ENCODE data around the gene SPATA31E1. TPM values are rescaled to one million over a fixed set of nuclear protein-coding genes. Genes with fewer than 3 reads are reported as not detected.

Gene SPATA31E1
- total and polyA plus RNA-seq, 2 donors (not counting 1 experiment from before 2014, with no cell fraction given), result not detected

DNA sequence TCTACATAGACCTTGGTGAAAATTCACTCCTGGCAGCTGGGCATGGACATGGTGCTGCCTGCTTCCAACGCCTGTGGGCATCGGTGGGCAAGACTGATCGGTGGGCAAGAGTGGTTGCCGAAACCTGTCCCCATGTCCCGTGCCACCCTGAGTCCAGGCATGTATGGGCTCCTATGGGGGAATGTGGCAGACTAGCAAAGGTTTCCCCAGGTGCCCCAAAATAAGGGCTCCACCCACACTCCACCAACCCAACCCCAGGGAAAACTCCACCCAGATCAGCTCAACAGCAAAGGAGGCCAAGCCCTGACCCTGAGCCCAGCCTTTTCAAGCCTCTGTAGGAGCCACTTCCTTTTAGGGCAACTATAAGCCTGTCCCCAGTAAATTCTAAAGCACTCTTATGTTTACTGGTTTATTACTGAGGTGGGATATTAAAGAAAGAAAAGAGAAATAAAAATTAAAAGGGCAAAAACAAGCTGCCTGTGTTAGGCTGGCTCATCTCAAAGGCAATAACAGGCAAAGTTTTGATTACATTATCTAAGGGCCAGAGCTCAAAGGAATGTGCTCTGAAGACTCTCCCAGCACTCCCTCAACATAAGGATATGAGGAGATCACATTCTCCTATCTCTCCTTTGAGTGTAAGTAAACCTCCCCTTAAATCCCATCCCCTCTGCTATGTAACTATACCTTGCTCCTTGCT is 8.9 kb upstream of the SPATA31E1 start:
- no peak overlapping the region for H2AFZ ChIP-seq (ENCODE audit: low read length)
- peaks cover 3% of the 10 kb centered on the region for H3K4me1 ChIP-seq (ENCODE audit: control insufficient read depth, extremely low read depth, insufficient read depth, low read length)
- H3K27ac ChIP-seq (ENCODE audit: insufficient read depth, low read length), result no peak overlapping the region

DNA sequence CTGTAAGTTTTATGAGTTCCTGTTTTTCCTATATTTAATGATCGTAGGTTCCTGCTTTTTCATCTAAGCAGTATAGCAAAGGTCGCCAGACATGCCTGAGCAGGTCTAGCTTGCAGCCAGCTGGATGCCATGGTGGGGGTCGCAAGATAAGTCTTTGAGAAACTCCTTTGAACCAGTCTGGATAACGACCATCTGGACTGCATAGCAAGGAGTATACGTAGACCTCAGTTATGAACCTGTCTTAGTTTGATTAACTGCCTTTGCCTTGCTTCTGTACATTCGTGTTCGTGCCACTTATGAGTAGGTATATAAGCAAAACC is 8.4 kb upstream of the SPATA31E1 start:
- H3K36me3 ChIP-seq (ENCODE audit: control insufficient read depth, insufficient read depth, low read length), result no peaks in the 10 kb centered on the region
- no peak overlapping the region for H2AFZ ChIP-seq (ENCODE audit: low read length)
- H3K79me2 ChIP-seq (ENCODE audit: control insufficient read depth, insufficient read depth, low read length), result no peaks in the 10 kb centered on the region
- TF ChIP-seq EZH2 (IDR thresholded peaks at IDR 0.05; ENCODE audit: low read length, missing control alignments), result no peak
- TF ChIP-seq, protein P1, sequence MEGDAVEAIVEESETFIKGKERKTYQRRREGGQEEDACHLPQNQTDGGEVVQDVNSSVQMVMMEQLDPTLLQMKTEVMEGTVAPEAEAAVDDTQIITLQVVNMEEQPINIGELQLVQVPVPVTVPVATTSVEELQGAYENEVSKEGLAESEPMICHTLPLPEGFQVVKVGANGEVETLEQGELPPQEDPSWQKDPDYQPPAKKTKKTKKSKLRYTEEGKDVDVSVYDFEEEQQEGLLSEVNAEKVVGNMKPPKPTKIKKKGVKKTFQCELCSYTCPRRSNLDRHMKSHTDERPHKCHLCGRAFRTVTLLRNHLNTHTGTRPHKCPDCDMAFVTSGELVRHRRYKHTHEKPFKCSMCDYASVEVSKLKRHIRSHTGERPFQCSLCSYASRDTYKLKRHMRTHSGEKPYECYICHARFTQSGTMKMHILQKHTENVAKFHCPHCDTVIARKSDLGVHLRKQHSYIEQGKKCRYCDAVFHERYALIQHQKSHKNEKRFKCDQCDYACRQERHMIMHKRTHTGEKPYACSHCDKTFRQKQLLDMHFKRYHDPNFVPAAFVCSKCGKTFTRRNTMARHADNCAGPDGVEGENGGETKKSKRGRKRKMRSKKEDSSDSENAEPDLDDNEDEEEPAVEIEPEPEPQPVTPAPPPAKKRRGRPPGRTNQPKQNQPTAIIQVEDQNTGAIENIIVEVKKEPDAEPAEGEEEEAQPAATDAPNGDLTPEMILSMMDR (conservative IDR thresholded peaks at IDR 0.05 in 1 of 2, IDR thresholded peaks at IDR 0.05 in 1 of 2; ENCODE audit: low read depth in 1 of 2, low read length in 2 of 2), result no peak
- no peak overlapping the region for H3K27ac ChIP-seq (ENCODE audit: insufficient read depth, low read length)
- no peaks in the 10 kb centered on the region for H4K20me1 ChIP-seq (ENCODE audit: control insufficient read depth, extremely low read depth, insufficient read depth, low read length)
- no peak overlapping the region for H3K4me3 ChIP-seq (replicated peaks in 1 of 4; ENCODE audit: control extremely low read depth in 1 of 4, insufficient read depth in 1 of 4, low read depth in 3 of 4, low read length in 4 of 4)
- no peak overlapping the region for H3K4me2 ChIP-seq (ENCODE audit: extremely low read depth, insufficient read depth, low read length)
- no peaks in the 10 kb centered on the region for H3K27me3 ChIP-seq (ENCODE audit: control insufficient read depth, insufficient read depth, low read length)
- no peak overlapping the region for H3K9ac ChIP-seq (ENCODE audit: insufficient read depth, low read length)
- H3K4me1 ChIP-seq (ENCODE audit: control insufficient read depth, extremely low read depth, insufficient read depth, low read length), result peaks cover 3% of the 10 kb centered on the region
- DNase-seq (ENCODE audit: low read depth in 2 of 2), result peak in 1 of 2 donors; percentile 43
- H3K9me3 ChIP-seq (ENCODE audit: control insufficient read depth, insufficient read depth, low read depth, low read length), result no peaks in the 10 kb centered on the region

More for the DNA sequence above, 8.9 kb upstream of the SPATA31E1 start:
- Histone ChIP-seq H3K79me2 (ENCODE audit: control insufficient read depth, insufficient read depth, low read length) (no peaks in the 10 kb centered on the region), H3K27me3 (ENCODE audit: control insufficient read depth, insufficient read depth, low read length) (no peaks in the 10 kb centered on the region), H3K4me3 (replicated peaks in 1 of 4; ENCODE audit: control extremely low read depth in 1 of 4, insufficient read depth in 1 of 4, low read depth in 3 of 4, low read length in 4 of 4) (no peak overlapping the region), H4K20me1 (ENCODE audit: control insufficient read depth, extremely low read depth, insufficient read depth, low read length) (no peaks in the 10 kb centered on the region), H3K9me3 (ENCODE audit: control insufficient read depth, insufficient read depth, low read depth, low read length) (no peaks in the 10 kb centered on the region), H3K4me2 (ENCODE audit: extremely low read depth, insufficient read depth, low read length) (no peak overlapping the region), H3K9ac (ENCODE audit: insufficient read depth, low read length) (no peak overlapping the region), H3K36me3 (ENCODE audit: control insufficient read depth, insufficient read depth, low read length) (no peaks in the 10 kb centered on the region)
- no peak for DNase-seq (ENCODE audit: low read depth in 2 of 2)
- TF ChIP-seq EZH2 (IDR thresholded peaks at IDR 0.05; ENCODE audit: low read length, missing control alignments), result no peak
- TF ChIP-seq, protein P1 (conservative IDR thresholded peaks at IDR 0.05 in 1 of 2, IDR thresholded peaks at IDR 0.05 in 1 of 2; ENCODE audit: low read depth in 1 of 2, low read length in 2 of 2), result no peak

DNA sequence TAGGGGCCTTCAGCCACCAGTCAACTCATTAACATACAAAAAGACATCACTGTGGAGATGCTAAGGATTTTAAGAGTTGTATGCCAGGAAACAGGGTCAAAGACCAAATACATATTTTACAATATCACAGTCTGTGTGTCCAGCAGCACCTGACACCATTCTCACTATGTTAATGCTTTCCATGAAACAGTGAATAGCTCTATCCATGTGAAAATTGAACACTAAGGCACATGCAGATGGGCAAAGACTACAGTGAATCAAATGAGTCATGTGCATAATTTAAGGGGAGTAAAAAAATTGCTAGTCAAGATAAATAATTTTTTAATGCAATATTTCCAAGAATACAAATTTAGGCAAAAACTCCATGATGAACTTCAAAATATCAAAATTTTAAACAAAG is 7.6 kb upstream of the SPATA31E1 start:
- no peaks in the 10 kb centered on the region for H3K9me3 ChIP-seq (ENCODE audit: control insufficient read depth, insufficient read depth, low read depth, low read length)
- H3K36me3 ChIP-seq (ENCODE audit: control insufficient read depth, insufficient read depth, low read length), result no peaks in the 10 kb centered on the region
- no peaks in the 10 kb centered on the region for H3K27me3 ChIP-seq (ENCODE audit: control insufficient read depth, insufficient read depth, low read length)
- H2AFZ ChIP-seq (ENCODE audit: low read length), result no peak overlapping the region
- no peak for DNase-seq (ENCODE audit: low read depth in 2 of 2)
- peaks cover 3% of the 10 kb centered on the region for H3K4me1 ChIP-seq (ENCODE audit: control insufficient read depth, extremely low read depth, insufficient read depth, low read length)
- H3K9ac ChIP-seq (ENCODE audit: insufficient read depth, low read length), result no peak overlapping the region
- H3K4me2 ChIP-seq (ENCODE audit: extremely low read depth, insufficient read depth, low read length), result no peak overlapping the region
- no peaks in the 10 kb centered on the region for H3K79me2 ChIP-seq (ENCODE audit: control insufficient read depth, insufficient read depth, low read length)
- H3K27ac ChIP-seq (ENCODE audit: insufficient read depth, low read length), result no peak overlapping the region
- TF ChIP-seq, protein P1 (conservative IDR thresholded peaks at IDR 0.05 in 1 of 2, IDR thresholded peaks at IDR 0.05 in 1 of 2; ENCODE audit: low read depth in 1 of 2, low read length in 2 of 2), result no peak
- no peak for TF ChIP-seq EZH2 (IDR thresholded peaks at IDR 0.05; ENCODE audit: low read length, missing control alignments)
- H3K4me3 ChIP-seq (replicated peaks in 1 of 4; ENCODE audit: control extremely low read depth in 1 of 4, insufficient read depth in 1 of 4, low read depth in 3 of 4, low read length in 4 of 4), result no peak overlapping the region
- no peaks in the 10 kb centered on the region for H4K20me1 ChIP-seq (ENCODE audit: control insufficient read depth, extremely low read depth, insufficient read depth, low read length)

Measured in fibroblast of lung (primary cell).